HG02885 (cell line): ENCODE results near the gene RIMKLA.
A peak's percentile ranks its signal among the peaks of the same experiment; 100 is the strongest.

Experiments used
- ATAC-seq: cut with Tn5 transposase; IDR thresholded peaks from one replicate; pipeline ENCODE4 v1.9.1; 2021; ENCODE audit warnings: mild to moderate bottlenecking; ENCODE audit not compliant: unreplicated experiment, poor library complexity

The RIMKLA gene

DNA sequence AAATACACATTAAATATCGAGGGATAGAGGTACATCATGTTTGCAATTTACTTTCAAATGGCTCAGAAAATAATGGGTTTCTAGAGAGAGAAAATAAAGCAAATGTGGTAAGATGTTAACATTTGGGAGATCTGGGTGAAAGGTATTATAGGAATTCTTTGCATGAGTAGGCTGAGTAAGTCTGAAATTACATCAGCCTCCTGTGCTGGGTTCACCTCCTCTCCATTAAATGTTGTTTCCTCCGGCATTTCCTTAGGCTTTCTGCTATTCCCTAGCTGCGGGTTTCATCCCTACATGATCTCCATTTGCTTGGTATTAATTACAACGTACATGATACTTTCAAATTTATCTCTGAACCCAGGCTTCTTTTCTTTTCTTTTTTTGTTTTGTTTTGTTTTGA is 43.6 kb downstream of the RIMKLA start:
- no peak for ATAC-seq

- no peak for ATAC-seq
Observed at GRCh38 chr1:42427240-42427639, 46.6 kb downstream of the RIMKLA start.

DNA sequence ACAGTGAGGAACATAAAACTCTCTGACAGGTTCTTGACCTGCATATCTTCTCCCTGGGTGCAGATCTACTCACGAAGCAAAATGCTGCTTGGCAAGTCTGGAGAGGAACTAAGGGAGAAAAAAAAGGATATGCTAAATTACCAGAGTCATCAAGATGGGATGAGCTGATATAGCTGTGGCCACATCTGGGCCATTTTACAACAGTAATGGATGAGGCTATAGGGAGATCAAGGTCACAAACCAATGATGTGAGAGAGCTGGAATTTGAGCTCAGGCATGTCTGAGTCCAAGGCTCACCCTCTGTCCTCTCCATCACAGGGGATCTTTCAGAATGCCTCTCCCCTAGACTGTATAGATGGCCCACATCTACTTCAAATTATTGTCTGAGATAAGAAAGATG is 49.0 kb downstream of the RIMKLA start:
- ATAC-seq, result no peak

DNA sequence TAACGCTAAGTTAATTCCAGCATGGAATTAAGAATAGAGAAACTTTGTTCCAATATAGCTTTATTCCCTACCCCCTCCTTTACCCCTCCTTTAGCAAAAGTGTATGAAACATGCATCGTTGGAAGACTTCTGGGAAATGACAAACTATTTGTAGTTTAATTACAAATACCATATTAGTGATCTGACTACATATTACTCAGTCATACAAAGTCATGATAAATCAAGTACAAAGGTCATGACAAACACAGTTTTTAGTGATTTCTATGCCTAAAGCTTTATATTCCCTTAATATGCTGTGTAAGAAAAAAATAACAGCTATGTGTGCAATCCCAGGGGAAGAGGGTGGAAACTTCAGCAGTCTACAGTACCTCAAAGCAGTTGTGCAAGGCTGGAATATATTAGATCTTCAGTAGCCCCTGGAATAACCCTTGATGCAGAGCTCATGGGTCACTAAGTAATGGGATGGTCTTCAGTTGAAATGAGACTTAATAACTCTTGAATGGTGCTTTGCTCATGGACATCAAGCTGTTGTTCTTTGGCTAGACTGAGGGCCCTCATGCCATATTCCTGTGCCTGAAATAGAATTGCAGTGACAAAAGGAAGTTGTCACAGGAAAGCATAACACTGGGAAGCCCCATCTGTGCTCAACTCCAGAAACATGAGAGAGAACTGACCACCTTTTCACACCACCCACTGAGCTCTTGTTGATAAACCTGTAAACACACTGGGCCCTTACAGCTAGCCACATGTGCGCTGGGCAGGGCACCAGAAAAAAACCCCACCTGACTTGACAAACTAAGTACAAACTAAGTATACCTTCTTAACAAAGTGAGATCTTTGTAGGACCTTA is 49.9 kb downstream of the RIMKLA start:
- ATAC-seq, result no peak

DNA sequence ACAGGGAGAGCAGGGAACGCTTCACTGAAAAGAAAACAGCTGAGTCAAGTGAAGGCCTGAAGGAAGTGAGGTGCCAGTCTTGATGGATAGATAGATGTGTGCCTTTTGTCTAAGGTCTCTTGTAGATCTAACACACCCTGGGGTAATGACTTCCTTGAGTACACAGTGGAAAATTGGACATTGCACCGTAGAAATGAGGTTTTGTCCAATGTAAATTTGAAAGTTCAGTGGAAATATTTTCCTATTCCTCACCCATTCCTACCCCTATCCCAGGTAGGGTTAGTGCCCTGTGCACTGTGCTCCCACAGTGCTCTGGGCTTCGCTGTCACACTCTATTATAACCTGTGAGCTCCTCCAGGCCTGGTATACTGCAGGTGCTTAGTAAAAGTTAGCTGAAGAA is 50.9 kb downstream of the RIMKLA start:
- ATAC-seq, result no peak

- no peak for ATAC-seq
Observed at GRCh38 chr1:42432714-42433113, 52.1 kb downstream of the RIMKLA start.

GRCh38 chr1:42433369-42433768 is 52.8 kb downstream of the RIMKLA start:
- ATAC-seq, result no peak

DNA sequence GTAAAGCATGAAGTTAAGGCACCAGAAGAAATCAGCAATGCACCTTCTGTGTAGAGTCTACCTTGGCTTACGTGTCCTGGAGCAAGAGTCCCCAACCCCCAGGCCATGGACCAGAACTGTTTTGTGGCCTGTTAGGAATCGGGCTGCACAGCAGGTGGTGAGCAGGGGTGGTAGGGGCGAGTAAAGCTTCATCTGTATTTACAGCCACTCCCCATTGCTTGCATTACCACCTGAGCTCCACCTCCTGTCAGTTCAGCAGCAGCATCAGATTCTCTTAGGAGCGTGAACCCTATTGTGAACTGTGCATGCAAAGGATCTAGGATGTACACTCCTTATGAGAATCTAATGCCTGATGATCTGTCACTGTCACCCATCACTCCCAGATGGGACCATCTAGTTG is 53.7 kb downstream of the RIMKLA start:
- ATAC-seq, result no peak

DNA sequence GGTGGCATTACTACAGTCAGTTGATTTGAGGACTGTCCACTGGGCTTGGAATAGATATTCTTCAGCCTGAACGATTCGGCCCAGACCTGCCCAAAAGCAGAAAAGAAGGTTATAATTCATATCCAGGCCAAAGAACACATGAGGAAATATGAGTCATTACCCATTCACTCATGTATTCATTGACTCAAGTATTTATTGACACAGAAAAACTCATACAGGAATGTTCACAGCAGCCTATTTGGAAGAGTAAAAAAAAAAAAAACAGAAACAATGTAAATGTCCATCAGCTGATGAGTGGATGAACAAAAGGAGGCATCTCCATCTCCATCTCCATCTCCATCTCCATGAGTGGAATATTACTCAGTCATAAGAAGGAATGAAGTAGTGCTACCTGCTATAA is 59.3 kb downstream of the RIMKLA start:
- ATAC-seq, result no peak

GRCh38 chr1:42442662-42443061 is 62.1 kb downstream of the RIMKLA start:
- no peak for ATAC-seq

DNA sequence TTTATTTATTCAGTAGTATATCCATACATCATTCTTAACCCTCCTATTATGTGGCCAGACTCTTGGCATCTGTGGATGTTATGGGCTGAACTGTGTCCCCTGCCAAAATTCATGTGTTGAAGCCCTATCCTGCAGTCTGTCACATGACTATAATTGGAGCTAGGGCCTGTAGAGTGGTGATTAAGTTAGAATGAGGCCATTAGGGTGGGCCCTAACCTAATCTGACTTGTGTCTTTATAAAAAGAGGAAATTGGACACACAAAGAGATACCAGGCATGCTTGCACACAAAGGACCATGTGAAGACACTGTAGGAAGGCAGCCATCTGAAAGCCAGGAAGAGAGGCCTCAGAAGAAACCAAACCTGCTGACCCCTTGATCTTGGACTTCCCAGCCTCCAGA is 68.7 kb downstream of the RIMKLA start:
- no peak for ATAC-seq

GRCh38 chr1:42450061-42450460 is 69.5 kb downstream of the RIMKLA start:
- no peak for ATAC-seq

- ATAC-seq, result no peak
Observed at GRCh38 chr1:42453386-42453785, 72.8 kb downstream of the RIMKLA start.

DNA sequence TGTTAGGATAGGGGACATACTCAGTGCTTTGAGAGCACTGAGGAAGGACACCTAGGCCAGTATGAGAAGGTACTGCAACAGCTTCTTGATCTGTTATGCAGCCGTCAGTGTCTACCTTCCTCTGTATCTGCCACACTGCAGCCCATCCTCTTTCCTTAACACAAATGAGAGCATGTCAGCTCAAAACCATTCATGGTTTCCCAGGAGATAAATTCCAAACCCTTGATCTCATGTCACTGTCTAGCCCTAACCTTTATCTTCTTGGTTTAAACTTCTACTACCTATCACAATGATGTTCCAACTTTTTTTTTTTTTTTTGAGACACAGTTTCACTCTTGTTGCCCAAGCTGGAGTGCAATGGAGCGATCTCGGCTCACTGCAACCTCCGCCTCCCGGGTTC is 73.8 kb downstream of the RIMKLA start:
- ATAC-seq, result no peak

DNA sequence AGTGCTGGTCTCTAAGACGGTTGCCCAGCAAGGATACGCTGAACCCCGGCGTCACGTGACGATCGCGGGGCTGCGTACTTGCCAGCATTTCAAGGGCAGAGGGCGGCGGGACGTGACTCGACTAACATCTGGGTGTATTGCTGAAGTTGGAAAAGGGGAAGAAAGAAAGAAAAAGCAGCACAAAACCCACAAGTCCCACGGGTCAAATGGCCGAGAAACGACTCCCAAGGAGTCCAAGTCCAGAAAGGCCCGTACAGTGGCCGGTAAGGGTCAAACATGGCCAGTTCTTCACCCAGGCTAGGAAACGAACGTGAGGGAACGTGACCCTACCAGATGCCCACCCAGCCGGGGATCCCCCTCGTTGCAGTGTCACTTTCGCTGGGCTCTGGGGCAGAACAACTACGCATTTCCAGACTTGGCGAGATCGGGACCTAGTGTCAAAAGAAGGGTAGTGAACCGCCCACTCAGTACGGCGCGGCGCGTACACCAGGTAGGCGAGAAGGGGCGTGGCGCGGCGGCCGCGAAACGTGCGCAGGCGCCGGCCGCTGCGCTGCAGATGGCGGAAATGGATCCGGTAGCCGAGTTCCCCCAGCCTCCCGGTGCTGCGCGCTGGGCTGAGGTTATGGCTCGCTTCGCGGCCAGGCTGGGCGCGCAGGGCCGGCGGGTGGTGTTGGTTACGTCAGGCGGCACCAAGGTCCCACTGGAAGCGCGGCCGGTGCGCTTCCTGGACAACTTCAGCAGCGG is 75.6 kb downstream of the RIMKLA start, which contains the start of the genes PPCS and ZMYND12:
Gene PPCS (plus strand): TSS at position 534 of the 744 bp plus-strand sequence. CDS start 23 bp downstream, at position 557.
Gene ZMYND12 (minus strand): TSS at position 13 of the 744 bp plus-strand sequence. CDS start 25 bp downstream, outside the sequence.
- ATAC-seq, result peak; percentile 86

GRCh38 chr1:42456754-42457089 is 76.1 kb downstream of the RIMKLA start:
- peak; percentile 61 for ATAC-seq

DNA sequence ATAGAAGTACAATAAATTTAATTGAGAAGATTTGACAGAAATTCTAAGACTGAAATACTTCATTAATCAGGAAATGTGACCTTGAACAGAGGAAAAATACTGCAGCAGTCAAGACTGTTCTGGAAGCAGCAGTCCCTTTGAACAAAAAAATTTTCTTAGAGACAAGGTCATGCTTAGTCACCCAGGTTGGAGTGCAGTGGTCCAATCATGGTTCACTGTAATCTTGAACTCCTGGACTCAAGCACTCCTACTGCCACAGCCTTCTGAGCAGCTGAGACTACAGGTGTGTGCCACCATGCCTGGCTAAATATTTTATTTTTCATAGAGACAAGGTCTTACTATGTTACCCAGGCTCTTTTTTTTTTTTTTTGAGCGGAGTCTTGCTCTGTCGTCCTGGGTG is 80.6 kb downstream of the RIMKLA start:
- ATAC-seq, result no peak

DNA sequence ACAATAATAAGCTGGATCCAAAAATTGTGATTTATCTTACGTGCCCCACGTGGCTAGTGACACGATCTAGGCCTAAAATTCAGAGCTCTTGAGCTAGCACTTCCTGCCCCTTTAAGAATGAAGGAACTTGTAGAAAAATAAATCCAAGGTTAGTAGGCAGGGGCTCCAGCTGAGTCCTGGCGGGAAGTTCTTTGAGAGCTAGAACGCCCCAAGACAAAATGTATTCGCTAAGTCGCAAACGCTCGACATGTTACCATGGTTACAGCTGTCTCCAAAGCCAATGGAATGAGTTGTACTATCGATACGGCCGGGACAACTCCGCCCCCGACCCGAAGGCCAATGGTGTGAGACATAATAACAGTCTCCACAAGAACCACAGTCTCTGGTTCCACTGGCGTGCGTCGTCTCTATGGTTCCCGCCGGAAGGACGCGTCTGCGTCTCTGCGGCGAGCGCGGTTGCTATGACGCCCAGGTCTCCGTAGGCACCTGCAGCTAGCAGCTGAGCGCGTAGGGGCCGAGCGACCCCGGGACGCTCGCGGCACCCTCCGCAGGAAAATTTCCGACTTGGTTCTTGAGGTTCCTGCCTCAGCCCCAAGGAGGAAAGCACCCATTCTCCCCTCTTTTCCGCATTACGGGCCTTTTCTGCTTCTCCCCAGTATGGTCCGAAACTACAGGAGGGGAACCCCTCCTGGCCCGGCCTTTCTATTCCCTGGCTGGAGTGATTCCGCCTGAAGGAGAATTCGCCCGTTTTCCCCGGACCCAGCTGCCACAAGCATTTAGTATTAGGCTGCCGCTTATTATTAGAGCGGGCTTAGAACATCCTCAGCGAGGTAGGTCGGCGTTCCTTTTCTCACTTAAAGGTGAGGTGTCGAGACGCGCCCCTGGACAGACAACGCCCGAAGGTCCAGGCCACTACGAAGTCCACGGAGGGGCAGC is 82.5 kb downstream of the RIMKLA start, which contains the start of gene CCDC30:
Gene CCDC30 (plus strand): TSS at position 459 of the 936 bp plus-strand sequence. CDS start 17,266 bp downstream, outside the sequence.
- peak; percentile 99 for ATAC-seq

DNA sequence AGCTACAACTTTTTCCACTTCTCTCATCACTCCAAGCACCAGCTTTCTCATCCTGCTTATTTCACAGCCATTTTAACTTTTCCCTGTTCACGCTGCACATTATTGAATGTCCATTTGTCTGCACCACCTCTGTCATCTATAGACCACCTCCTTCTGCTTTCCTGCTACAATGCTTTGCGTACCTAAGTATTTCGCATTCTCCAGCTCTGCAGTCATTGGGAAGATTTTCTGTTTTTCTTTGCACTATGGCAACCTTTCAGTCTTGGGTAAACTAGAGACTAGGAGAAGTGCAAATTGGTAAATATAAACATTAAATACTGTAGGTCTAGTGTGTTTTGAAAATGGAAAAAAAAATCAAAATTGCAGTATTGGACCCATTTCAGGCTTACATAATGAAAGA is 83.3 kb downstream of the RIMKLA start:
- no peak for ATAC-seq

DNA sequence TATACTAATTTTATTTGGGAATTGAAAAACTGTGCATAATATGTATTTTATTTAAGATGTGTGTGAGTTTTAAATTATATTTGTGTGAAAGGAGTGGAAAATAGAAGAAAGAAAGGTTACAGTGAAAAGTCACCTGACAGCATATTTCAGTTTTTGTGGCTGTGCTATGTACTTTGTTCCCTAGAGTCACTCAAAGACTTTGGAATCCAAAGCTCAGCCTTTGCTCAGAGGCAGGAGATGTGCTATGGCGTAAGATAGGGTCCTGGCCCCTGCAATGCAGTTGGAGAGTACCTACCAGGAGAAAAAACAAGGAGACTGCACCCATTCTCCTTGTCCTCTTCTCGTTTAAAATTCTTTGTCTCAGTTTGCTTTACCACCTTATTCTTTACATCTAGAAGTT is 85.4 kb downstream of the RIMKLA start:
- ATAC-seq, result no peak
